GM19463 (cell line): ENCODE measurements around the gene SSTR5.
"Not testable (repeated sequence)": the region's sequence is repeated elsewhere in the genome, so short reads cannot be mapped to it uniquely, and the experiment has no call there.

Experiments
- ATAC-seq: cut with Tn5 transposase; IDR thresholded peaks from one replicate; pipeline ENCODE4 v1.9.1; 2021; ENCODE audit warnings: mild to moderate bottlenecking, moderate library complexity; ENCODE audit not compliant: unreplicated experiment

SSTR5 gene

GRCh38 chr16:1072526-1073261, at the start of gene SSTR5:
TSS of gene SSTR5 (plus strand) at chr16:1072747. CDS start at chr16:1078869, 6,122 bp downstream.
- ATAC-seq, result no peak

DNA sequence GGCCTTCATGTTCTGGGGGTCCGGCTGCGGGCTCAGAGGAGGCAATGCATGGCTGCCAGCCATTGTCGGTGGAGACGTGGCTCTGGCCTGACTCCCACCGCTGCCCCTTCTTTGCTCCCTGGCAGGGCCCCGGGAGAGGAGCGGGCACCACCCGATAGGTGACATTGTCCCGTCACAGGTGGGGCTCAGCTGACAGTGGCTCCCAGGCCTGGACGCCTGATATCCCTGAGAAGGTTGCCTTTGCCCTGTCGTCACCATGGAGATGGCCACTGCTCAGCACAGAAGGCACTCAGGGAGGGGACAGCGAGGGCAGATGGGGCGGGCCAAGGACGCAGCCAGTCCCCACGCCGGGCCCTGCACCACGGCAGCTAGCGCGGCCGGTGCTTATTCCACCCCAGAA, 48.4 kb upstream of the SSTR5 start:
- no peak for ATAC-seq

DNA sequence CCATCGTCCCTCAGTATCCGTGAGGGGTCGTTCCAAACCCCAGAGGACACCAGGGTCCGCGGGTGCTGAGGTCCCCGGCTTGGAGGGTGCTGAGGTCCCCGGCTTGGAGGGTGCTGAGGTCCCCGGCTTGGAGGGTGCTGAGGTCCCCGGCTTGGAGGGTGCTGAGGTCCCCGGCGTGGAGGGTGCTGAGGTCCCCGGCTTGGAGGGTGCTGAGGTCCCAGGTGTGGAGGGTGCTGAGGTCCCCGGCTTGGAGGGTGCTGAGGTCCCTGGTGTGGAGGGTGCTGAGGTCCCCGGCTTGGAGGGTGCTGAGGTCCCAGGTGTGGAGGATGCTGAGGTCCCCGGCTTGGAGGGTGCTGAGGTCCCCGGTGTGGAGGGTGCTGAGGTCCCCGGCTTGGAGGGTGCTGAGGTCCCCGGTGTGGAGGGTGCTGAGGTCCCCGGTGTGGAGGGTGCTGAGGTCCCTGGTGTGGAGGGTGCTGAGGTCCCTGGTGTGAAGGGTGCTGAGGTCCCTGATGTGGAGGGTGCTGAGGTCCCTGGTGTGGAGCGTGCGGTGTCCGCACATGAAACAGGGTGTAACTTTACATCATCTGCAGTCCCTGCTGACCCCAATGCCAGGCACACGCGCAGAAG, 47.3 kb upstream of the SSTR5 start:
- ATAC-seq, result not testable (repeated sequence)

DNA sequence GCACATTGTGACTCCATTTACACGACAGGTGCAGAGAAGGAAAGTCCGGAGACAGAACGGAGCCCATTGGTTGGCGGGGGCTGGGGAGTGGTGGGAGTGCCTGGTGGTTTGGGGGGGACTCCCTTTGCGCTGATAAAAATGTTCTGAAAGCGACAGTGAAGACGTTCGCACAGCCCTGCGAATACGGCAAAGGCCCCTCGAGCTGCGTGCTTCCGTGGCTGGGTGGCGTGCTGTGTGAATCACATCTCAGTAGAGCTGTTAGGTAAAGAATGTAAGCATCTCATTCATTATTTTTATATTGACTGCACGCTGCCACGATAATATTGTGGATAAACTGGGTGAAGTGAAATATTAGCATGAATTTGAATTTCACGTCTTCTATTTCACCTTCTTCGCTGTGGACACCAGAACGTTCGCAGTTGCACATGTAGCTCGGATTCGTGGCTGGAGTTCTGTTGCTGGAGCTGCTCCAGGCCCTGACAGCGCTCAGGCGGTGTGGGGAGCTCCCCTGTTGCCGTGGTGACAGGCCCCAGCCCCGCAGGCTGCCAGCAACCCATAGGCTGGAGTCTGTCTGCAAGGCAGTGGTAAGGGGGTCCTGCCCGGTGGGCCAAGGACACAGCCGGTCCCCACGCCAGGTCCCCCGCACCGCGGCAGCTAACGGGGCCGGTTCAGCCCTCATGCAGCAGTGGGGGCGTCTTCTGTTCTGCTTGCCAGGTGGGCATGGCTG, 46.3 kb upstream of the SSTR5 start:
- no peak for ATAC-seq

- ATAC-seq, result no peak
Measured at GRCh38 chr16:1026784-1027500, 45.6 kb upstream of the SSTR5 start.

- ATAC-seq, result no peak
Measured at GRCh38 chr16:1027501-1027815, 45.1 kb upstream of the SSTR5 start.

DNA sequence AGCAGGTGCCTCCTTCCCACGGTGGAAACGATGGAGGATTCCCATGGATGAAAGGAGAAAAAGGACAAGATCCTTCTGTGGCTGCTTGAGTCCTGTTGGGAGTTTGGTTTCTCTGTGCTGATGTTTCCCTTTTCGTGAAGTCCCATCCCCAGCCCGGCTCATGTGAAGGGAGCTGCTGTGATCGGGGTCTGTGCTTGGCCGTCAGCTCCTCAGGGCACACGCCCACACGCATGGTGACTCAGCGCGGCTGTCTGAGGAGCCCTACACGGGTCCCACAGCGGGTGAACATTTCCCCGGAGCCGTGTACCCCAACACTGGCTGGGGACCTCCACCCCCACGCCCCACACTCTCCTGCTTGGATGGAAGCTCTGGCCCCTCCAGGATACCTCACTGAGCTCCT, 44.5 kb upstream of the SSTR5 start:
- ATAC-seq, result no peak

GRCh38 chr16:1028524-1029258, 43.9 kb upstream of the SSTR5 start:
- ATAC-seq, result no peak

GRCh38 chr16:1029259-1029545, 43.3 kb upstream of the SSTR5 start:
- ATAC-seq, result no peak

DNA sequence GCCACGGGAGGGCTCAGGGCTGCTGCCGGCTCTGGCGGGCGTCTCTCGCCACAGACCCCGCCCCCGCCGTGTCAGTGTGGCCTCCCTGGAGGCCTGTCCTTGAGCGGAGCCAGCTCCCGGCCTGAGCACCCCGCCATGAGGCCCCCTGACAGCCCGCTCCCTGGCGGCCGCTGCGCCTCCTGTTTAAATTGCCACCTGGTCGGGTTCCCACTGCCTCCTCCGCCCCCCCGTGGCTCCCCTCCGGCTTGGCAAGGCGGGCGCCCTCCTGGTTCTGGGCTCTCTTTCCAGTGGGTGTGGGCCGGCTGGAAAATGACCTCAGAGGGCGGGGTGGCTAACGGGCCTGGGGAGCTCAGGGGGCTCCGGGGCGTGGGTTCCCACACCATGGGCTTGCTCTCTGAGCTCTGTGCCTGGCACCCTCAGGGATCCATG, 42.1 kb upstream of the SSTR5 start:
- ATAC-seq, result no peak

GRCh38 chr16:1031666-1032065, 40.9 kb upstream of the SSTR5 start:
- ATAC-seq, result no peak

DNA sequence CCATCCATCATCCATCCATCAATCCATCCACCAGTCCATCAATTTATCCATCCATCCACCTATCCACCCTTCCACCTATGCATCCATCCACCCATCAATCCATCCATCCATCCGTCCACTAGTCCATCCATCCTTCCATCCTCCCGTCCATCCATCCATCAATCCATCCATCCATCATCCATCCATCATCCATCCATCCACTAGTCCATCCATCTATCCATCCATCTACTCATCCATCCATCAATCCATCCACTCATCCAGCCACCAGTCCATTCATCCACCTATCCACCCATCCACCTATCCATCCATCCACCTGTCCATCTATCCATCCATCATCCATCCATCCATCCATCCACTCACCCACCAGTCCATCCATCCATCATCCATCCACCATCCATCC, 39.9 kb upstream of the SSTR5 start:
- no peak for ATAC-seq

DNA sequence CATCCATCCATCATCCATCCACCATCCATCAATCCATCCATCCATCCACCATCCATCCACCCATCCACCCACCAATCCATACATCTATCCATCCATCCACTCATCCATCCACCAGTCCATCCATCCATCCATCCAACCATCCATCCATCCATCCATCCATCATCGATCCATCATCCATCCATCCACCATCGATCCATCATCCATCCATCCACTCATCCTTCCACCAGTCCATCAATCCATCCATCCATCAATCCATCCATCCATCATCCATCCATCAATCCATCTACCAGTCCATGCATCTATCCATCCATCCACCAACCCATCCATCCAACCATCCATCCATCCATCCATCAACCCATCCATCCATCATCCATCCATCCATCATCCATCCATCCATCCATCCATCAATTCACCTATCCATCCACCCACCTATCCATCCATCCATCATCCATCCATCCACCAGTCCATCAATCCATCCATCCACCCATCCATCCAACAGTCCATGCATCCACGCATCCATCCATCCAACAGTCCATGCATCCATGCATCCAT, 39.3 kb upstream of the SSTR5 start:
- no peak for ATAC-seq

DNA sequence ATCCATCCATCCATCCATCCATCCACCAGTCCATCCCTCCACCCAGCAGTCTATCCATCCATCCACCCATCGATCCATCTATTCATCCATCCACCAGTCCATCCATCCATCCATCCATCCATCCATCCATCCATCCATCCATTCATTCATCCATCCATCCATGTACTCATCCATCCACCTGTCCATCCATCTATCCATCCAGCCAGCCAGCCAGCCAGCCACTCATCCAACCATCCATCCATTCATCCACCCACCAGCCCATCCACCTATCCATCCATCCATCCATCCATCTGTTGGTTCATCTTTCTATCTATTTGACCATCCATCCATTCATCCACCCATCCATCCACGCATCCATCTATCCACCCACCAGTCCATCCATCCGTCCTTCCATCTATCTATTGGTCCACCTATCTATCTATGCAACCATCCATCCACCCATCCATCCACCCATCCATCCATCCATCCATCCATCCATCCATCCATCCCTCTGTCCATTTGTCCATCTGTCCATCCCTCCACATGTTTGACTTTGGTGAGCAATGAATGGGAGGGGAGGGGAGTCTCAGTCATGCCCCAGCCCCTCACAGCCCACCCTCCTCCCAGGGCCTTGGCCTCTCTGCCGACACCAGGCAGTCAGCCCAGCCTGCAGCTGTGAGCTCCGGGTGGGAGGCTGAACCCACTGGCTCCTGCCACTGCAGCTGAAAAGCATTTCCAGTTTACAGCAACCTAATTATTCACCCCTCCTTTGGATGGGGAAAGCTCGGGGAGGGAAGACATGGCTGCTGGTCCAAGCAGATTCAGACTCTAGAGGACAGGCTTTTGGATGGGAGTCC, 38.1 kb upstream of the SSTR5 start:
- no peak for ATAC-seq

GRCh38 chr16:1035066-1035415, 37.5 kb upstream of the SSTR5 start:
- no peak for ATAC-seq

GRCh38 chr16:1036166-1036565, 36.4 kb upstream of the SSTR5 start:
- ATAC-seq, result no peak

GRCh38 chr16:1036726-1037393, 35.7 kb upstream of the SSTR5 start:
- no peak for ATAC-seq

DNA sequence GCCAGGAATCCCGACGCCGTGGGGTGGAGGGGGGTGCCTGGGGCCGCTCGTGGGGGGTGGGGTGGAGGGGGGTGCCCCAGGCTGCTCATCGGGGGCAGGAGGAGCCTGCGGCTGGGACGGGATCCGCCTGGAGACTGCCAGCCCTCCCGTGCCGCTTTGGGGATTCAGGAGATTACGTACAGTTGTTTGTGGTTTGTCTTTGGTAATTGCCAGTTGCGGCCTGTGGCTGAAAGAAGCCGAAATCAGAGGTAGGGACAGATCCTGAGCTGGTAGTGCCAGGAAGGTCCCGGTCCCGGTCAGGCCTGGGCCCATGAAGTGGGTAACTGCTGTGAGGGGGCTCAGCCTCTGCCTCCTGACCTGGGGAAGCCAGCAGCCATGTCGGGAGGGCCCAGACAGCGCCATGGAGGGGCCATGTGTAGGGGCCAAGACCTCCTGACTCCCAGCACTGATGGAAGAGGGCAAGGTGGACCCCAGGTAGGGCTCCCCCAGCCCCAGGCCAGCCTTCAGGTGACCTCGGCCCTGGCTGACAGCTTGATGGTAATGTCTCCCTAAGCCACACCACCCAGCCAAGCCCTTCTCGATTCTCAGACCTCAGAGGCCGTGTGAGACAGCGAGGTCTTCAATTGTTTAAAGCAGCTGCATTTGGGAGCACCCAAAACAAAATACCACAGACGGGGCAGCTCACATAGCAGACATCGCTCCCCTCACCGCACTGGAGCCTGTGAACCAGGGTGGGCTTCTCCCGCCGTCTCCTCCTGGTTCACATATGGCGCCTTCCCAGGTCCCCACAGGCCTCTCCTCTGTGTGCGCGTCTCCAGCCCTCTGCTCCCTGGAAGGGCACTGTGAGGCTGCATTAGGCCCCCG, 34.9 kb upstream of the SSTR5 start:
- ATAC-seq, result no peak

DNA sequence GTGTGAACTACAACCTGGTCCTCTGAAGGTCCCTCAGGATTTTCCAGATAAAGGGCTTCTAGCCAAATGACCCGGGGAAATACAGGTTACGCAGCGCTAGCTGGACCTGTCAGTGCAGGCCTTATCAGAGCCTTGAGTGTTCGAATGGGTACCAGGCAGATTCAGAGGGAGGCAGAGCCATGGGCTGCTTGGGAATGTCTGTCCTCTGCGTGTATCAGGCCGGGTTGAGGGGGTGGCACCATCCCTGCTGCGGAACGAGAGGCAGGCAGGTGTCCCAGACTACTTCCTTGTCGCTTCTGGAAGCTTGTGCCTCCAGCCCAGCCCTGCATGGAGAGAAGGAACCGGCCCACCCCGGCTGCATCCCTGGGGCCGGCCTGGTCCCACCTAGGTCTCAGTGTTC, 33.6 kb upstream of the SSTR5 start:
- ATAC-seq, result no peak
